Activated CD8-positive, alpha-beta memory T cell treated with anti-CD3 and anti-CD28 coated beads, Interleukin-2, amount 50 U/mL, for 1 hour (primary cell): ENCODE results near the gene SPOCK2.

Experiments
- DNase-seq: peaks from one replicate; pipeline ENCODE4 v3.0.0-alpha.2; 2020; ENCODE audit errors: extremely low read depth

SPOCK2 gene

DNA sequence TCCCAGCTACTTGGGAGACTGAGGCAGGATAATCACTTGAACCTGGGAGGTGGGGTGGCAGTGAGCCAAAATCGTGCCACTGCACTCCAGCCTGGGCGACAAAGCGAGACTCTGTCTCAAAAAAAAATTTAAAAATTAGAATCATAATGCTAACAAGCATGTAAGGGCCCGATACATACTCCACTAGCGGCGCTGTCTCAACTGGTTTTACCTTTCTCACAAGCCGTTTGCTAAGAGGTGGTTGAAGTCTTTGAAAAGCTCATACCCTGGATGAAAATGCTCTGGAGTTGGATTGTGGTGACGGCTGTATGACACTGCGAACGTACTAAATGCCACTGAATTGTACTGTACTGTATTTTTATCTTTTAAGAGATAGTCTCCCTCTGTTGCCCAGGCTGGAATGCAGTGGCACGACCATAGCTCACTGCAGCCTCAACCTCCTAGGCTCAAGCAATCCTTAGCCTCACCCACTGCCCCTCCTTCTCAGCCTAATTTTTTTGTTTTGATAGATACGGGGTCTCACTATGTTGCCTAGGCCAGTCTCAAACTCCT, 29.9 kb downstream of the SPOCK2 start:
- DNase-seq: no peak

DNA sequence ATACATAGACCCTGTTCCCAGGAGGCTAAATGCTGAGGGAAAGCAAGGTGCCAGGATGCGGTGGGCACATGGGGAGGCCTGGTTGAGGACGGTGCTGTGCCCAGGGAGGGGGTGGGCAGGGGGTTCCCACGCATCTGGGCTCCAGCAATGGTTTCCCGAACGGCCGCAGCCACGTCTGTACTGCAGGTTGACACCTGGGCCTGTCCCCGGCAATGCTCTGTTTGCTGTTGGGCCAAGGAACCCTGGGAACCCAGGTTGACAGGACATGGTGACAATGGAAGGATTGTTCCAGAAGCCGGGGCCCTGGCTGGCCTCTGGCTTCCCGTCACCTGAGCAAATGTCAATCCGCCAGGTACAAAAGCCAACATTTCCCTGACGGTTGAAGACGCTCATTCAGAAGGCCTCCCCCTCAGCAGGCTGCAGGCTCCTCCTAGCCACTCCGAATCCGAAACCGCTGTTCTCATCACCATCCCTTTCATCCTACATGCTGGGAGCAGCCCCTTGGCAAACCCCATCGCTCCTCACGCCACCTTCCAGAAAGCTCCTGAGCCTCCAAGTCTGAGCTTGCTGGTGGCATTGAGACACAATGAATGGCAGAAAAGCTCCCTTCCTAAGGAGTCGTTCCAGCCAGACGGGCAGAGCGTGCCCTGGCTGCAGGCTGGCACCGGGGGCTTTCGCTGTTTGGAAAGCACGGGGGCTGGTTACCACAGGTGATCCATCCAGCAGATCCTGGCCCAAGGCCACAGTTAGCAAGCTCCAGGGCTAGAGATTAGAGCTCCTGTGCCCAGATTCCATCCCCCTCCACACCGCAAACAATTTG, 31.2 kb downstream of the SPOCK2 start:
- DNase-seq: no peak

DNA sequence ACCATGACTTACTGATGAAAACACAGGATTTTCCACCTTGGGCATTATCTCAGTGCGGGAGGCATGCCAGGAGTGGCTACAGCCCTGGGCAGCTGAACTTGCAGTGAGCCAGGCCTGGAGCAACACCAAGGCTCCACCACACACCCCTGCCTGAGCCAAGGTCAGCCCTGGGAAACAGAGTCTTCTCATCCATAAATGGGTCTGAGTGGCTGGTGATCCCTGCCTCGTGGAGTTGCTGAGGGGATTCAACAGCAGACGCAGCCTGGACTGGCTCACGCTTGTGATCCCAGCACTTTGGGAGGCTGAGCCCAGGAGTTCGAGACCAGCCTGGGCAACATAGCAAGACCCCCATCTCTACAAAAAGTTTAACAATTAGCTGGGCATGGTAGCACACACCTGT, 32.2 kb downstream of the SPOCK2 start:
- DNase-seq: no peak

DNA sequence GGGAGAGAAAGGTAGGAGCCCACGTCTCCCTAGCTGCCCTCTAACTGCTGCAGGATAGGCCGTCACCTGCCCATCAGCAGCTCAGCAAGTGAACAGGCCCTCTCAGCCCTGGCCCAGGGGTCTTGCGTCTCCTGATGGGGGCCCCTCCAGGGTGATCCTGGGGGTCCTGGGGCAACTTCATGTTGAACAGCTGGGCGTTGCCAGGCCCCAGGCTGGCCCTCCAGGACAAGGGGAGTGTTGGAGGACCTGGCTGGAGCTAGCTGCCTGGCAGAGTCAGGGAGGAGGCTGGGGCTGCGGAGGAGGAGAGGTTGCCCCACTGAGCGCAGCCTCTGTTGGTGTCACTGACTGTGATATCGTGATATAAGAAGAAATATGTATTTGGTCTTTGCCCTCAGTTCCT, 34.7 kb downstream of the SPOCK2 start:
- DNase-seq: no peak

DNA sequence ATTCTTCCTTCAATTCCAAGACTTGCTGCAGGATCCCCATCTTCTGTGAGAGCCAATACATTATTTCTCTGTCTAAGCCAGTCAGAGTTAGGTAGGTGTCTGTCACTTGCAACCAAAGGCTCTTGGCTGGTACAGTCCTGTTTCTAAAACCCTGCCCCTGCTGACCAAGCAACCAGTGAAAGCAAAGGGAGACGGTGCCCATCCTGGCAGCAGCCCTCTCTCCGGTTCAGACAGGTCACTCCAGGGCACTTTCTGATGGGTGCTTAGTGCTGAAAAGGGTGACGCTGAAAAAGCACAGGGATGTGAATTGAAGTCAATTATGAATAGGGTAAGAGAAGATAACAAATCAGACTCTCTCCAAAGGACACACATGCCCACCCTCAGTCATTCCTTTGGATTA, 37.5 kb downstream of the SPOCK2 start:
- no peak for DNase-seq

DNA sequence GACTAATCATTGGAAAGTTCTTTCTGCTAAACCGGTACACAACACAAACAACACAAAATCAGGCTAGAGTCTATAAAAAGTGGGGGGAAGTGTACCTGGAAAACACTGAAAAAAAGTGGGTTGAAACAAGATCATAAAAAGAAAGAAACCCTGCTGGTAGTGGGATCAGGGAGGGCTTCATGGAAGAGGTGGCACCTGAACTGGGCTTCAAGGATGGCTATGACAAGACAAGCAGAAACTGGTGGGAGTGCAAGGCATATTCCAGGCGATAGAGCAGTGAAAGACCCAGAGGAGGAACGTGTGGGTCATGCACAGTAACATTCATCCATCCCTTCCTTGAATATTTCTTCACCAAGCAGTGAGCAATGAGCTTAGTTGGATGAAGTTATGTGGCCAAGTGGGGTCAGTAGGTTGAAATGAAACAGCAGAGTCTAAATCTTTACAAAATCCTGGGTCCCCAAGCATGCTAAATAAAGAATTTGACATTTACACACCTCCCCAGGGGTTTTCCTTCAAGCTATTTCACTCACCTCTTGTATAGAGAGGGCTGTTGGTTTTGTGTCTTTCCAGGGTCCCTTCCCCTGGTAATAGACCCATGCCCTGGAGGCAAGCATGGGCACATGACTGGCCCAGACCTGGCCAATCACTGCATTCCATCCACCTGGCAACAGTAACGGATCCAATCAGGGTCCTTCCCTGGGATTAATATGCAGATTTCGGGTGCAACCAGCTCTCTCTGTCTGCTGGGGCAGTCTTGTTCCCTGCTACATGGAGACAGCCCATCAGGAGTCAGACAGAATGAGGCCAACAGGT, 38.2 kb downstream of the SPOCK2 start:
- DNase-seq: no peak

DNA sequence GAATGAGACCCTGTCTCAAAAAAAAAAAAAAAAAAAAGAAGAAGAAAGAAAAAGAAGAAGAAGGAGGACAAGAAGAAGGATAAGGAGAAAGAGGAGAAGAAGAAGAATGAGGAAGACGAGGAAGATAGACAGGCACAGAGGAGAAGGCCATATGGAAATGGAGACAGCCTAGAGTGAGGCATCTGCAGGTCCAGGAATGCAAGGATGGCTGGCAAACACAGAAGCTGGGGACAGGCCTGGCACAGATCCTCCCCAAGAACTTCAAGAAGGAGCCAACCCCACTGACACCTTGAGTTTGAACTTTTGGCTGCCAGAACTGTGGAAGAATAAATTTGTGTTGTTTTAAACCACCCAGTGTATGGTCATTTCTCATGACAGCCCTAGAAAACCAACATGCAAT, 38.9 kb downstream of the SPOCK2 start:
- DNase-seq: no peak

DNA sequence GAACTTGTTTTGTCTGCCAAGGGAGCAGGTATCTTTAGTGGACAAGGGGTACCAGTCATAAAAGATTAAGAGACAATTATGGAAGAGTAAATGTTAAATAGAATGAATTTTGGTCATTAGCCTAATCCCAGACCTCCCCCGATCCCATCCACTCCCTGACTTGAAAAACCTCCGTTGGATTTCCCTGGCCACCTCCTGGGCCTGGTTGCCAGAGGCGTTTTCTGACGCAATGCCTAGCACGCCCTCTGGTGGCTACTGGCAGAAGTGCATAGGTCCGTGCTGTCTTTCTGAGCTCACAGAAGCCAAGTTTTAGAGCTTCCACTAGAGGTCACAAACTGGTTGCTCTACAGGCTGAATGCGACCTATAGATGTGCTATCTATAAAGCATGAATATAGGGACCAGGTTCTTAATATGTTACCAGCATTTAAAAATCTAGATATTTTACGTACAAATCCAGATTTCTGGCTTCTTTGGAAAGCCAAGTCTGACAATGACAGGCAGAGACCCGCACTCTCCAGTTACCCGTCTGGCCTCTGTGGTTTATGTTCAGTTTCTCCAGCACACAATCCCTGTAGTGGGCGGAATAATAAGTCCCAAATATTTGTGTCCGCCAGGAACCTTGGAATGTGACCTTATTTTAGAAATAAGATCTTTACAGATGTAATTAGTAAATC, 39.8 kb downstream of the SPOCK2 start:
- DNase-seq: peak; percentile 65

DNA sequence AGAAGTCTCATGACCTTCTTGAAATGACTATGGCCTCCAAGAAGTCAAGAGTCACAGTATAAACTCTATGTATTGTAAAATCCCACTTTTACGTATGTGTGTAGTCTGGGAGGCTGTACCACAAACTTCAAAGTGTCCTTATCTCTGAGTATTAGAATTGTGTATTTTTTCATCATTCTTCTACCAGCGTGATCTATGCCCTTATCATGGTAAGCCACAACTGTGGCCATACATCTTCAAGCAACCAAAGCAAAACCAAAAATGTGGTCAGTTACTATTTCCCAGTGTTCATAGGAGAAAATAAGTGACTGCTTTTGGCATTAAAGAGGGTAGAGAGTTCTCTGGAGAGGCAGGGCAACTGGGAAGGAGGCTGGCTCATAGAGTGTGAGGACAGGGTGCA, 42.8 kb downstream of the SPOCK2 start:
- no peak for DNase-seq

DNA sequence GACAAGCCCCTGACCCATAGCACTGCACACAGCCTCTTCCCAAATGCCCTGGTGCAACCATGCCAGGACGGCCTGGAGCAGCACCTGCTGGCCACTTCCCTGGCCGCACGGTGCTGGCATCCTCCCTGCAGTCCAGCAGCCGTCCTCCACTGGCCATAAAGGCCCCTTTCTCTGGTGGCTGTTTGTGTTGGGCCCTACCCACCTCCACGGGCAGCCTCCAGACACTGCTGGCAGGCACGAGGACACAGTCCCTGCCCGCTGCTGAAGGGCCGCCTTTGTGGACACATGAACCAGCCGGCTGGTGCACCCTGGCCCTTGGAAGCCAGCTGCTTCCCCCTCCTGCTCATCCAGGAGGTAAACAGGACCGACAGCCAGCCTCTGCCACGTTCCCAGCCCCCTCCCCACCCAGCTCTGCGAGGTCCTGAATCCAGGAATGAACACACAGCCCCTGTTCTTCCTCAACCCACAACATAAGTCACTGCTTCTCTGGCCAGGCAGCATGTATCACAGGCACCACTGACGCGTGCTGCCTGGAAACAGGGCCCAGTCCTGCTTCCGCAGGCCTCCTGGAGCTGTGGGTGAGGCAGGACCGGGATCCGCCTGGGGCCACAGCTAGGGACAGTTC, 43.8 kb downstream of the SPOCK2 start:
- DNase-seq: no peak

DNA sequence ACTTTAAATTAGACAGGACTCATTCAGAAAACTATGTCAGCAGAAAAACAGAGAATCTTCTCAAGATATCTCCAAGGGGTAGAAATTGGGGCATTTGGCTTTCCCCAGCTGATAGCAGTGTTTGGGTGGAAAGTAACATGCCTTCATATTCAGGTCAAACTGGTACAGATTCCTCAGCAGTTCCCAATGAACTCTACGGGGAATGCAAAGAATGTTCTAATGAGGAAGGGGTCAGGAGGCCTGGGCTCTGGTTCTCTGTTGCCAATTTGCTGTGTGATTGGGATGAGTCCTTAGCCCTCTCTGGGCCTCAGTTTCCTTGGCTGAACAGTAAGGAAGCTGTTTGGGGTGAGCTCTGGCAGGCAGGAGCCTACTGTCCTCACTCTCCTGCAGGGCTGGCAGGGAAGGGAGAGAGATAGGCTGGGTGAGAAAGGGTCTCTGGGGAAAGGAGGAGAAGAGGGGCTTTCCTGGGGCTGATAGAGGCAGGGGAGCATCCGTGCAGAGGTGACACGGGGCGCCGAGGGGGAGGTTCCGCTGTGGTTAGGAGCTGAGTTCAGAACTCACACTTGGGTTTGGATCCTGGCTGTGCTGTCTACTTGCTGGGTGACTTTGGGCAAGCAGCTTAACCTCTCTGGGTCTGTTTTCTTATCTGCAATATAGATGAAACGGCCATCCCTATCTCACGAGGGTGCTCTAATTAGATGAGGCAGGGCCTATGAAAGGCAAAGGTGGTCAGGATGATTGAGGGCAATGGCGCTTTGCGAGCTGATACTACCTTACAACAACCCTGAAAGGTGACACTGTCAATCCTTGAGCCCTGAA, 45.1 kb downstream of the SPOCK2 start:
- no peak for DNase-seq

DNA sequence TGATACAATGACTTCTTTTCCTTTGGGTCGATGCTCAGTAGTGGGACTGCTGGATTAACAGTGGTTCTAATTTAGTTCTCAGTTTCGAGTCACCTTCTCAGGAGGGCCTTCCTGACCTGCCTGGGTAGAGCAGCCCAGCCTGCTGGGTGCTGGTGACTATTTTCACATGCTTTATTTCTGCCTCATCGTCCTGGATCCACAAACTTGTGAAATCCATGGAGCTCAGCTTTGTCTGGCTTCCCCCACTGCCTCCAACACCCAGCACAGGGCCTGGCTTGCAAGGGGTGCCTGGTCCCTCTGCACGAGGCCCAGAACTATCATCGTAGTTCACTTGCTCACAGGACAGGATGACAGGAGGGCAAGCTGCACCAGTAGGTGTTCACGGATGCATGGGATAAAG, 46.9 kb downstream of the SPOCK2 start:
- DNase-seq: no peak

DNA sequence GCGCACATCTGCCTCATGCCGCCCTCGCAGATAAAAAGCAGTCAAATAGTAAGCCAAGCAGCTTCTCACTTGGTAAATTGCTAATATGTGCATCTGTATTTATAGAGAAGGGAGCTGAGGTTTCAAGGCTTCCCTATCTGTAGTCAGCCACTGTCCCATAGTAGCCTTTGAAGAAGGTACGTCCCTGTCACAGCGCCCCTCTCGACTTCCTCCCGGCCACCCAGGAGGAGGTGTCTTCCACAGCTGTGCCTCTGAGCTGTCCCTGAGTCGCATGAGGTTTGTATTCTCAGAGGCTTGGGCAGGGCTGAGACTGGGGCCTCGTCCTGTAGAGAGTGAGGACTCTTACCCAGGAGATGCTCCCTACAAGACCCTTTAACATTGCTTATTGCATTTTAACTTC, 49.0 kb downstream of the SPOCK2 start:
- no peak for DNase-seq

DNA sequence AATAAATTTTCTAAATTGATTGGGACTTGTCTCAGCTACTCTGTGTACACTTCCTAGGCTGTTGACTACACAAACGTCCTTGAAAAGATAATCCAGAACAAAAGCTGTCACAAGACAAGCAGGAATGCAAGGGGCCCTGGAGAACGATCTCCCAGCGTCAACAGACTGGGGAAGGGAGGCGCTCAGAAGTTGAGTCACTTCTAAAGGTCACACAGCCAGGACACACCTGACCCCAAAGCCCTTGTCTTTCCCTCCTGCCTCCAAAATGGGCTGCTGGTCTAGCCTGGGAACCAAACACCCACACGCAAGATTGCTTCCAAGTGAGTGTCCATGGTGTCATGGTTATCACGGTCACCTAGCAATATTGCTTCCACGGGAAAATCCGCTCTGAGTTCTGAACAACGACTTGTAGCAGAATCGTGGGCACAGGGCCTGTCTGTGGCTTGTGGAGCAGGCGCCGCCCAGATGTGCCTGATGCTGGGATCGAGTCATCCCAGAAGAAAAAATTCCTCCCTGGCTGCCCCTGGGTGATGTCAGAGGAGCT, 49.8 kb downstream of the SPOCK2 start:
- no peak for DNase-seq

DNA sequence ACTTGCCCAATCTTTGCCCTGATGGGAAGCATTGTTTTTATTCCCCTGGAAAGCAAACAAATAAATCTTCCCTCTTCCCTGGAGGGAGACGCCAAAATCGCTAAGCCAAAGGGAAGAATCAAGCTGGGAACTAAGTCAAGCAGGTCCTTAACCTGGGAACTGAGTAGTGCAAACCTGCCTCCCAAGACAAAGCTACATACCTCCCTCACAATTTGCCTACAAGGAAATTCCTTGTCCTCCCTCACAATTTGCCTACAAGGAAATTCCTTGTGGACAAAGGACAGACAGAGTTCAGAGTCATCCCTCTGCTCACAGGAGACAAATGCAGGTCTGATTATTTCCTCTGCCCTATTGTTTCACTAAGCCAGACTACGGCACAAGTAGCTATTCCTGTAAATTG, 50.5 kb downstream of the SPOCK2 start:
- no peak for DNase-seq

DNA sequence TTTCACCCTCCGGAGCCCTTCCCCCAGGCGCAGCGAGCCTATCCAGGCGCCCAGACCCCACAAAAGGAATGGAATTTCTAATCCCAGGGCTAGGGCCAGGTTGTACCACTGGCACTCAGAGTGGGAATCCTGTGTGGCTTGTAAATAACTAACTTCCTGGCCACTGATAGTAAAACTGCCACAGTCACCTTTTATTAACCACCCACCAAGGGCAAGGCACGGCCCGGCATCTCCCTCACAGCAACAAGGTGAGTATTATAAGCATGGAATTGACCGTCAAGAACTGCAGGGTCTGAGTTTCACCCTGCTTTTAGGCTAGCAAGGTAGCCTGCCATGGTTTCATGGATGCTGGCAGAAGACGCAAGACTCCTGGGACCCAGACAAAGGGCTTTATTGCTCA, 51.1 kb downstream of the SPOCK2 start:
- DNase-seq: no peak

DNA sequence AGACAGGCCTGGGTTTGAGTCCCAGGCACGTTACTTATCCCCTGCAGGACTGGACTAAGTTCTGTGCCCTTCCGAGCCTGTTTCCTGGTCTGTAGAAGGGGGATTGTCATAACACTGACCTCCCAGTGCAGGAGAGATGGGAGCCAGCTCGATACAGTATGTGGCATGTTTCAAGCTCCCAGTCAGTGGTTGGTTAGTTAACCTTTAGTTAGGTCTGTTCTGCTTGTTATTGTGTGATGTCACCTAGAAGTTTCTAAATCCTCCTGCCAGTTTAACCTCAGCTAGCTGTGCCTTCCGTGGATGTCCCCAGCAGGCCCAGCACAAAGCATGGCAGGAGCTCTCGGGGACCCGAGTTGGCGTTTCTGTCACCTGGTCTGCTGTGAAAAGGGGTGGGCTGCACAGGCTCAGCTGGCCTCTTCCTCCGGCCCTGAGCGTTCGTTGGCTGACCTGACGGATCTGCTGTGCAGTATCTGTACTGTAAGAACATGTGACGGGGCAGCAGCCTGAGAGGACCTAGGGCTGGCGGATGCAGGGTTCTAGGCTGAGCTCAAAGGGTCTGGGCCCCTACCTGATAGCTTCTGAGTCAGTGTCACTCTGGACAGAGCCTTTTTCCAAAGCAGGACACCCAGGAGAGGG, 53.0 kb downstream of the SPOCK2 start:
- DNase-seq: no peak

DNA sequence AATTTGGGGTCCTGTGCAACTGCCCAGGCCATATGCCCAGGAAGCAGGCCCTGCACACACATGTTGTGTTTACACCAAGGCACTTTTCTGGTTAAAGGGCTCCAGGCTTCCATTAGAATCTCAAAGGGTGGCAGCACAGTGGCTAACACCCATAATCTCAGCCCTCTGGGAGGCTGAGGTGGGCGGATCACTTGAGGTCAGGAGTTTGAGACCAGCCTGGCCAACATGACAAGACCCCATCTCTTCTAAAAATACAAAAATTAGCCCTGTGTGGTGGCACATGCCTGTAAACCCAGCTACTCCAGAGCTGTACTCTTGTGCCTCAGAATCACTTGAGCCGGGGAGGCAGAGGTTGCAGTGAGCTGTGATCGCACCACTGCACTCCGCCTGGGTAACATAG, 53.6 kb downstream of the SPOCK2 start:
- no peak for DNase-seq

DNA sequence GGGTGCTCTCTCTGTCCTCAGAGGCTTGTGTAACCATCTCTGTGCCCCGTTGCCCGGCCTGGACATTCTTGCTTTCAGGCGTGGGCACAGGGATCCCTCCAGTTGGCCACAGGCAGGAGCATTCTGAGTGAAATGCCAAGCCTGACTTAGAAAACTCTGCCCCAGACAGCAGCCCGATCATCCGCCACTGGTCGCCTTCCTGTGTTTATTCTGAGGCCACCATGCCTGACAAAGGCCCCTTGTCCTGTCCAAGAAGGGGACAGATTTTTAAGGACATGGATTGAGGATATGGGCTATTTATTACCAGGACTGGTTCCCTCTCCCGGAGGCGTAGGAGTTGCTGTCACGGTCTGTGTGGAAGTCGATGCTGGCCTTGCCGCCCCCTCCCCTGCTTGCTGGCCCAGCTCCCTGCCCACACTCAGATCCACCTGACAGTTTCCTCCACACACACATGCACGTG, 54.3 kb downstream of the SPOCK2 start:
- DNase-seq: no peak
